ENCODE measurements around the gene CLEC2A. TPM values are rescaled to one million over a fixed set of nuclear protein-coding genes. Genes with fewer than 3 reads are reported as not detected.

The CLEC2A gene
- total and polyA plus RNA-seq, 9 of the 15 experiments (the other 6 are each of a cell fraction or from before 2014, with no cell fraction given): not detected

- TF ChIP-seq ZNF609 (CRISPR knock-in tag; IDR thresholded peaks at IDR 0.05; ENCODE audit: borderline replicate concordance) (no peak), ZMIZ1 (IDR thresholded peaks at IDR 0.05; ENCODE audit: low read depth in 2 of 2, low read length in 2 of 2) (no peak), HOXB6 (CRISPR knock-in tag; IDR thresholded peaks at IDR 0.05; ENCODE audit: borderline replicate concordance) (no peak), ZNF197 (CRISPR knock-in tag; IDR thresholded peaks at IDR 0.05; ENCODE audit: low read depth) (no peak), MEF2A (IDR thresholded peaks at IDR 0.05; ENCODE audit: control insufficient read depth, low read depth, low read length) (0 out of 2 replicates have a peak, but pooled peaks have one; percentile 9), PURB (CRISPR knock-in tag; IDR thresholded peaks at IDR 0.05; ENCODE audit: low read depth) (no peak), CBX1 (IDR thresholded peaks at IDR 0.05; ENCODE audit: low read depth) (no peak), XRCC4 (IDR thresholded peaks at IDR 0.05; ENCODE audit: extremely low read depth, insufficient read depth, insufficient read length) (no peak), ZNF57 (CRISPR knock-in tag; IDR thresholded peaks at IDR 0.05) (no peak), SOX6 (IDR thresholded peaks at IDR 0.05) (peak; percentile 7; the same call in 1 of the 2 replicates), EP400 (IDR thresholded peaks at IDR 0.05) (0 out of 2 replicates have a peak, but pooled peaks have one; percentile 22), TFE3 (CRISPR knock-in tag; IDR thresholded peaks at IDR 0.05) (peak; percentile 31; the same call in 1 of the 2 replicates), RBBP5 (IDR thresholded peaks at IDR 0.05; ENCODE audit: borderline replicate concordance, insufficient read depth, low read length, poor library complexity, severe bottlenecking) (no peak), PRMT5 (CRISPR knock-in tag; IDR thresholded peaks at IDR 0.05) (no peak), HMG20A (CRISPR knock-in tag; conservative IDR thresholded peaks at IDR 0.05) (no peak), NR2C2 (CRISPR knock-in tag; IDR thresholded peaks at IDR 0.05) (no peak), NR2C2 (tag; IDR thresholded peaks at IDR 0.05) (no peak)
Measured at GRCh38 chr12:9869307-9870161, 62.6 kb downstream of the CLEC2A start, which contains the start of gene CLEC2B (continued).
